Measurements from ENCODE around the gene TAC4. TPM values are rescaled to one million over a fixed set of nuclear protein-coding genes. Genes with fewer than 3 reads are reported as not detected.

Gene TAC4
- total and polyA plus RNA-seq, 9 of the 15 experiments (the other 6 are each of a cell fraction or from before 2014, with no cell fraction given) = 0.17 TPM; not detected in 8

GRCh38 chr17:49798182-49798581 is 49.7 kb downstream of the TAC4 start:
- Histone ChIP-seq H3K4me3 (no peak overlapping the region), H3K36me3 (ENCODE audit: control insufficient read depth, insufficient read depth, low read length) (peaks cover 91% of the 10 kb centered on the region), H3K9ac (ENCODE audit: insufficient read depth in 1 of 2, low read depth in 2 of 2, low read length in 2 of 2) (no peak overlapping the region), H4K20me1 (replicated peaks; ENCODE audit: control insufficient read depth, insufficient read depth, low read length) (no peaks in the 10 kb centered on the region), H3K9me1 (ENCODE audit: control insufficient read depth, insufficient read depth, low read length) (no peaks in the 10 kb centered on the region), H3K79me2 (ENCODE audit: control insufficient read depth, insufficient read depth, low read length) (peaks cover 56% of the 10 kb centered on the region), H3K27me3 (ENCODE audit: control insufficient read depth in 2 of 2, insufficient read depth in 2 of 2, low read length in 2 of 2) (no peaks in the 10 kb centered on the region), H3K27ac (ENCODE audit: extremely low read depth, low read depth, low read length) (no peak overlapping the region), H3K9me3 (replicated peaks; ENCODE audit: control insufficient read depth, insufficient read depth, low read depth, low read length) (no peaks in the 10 kb centered on the region), H3K4me2 (ENCODE audit: insufficient read depth, low read length) (no peak overlapping the region), H2AFZ (ENCODE audit: low read depth, low read length) (no peak overlapping the region), H3K4me1 (replicated peaks in 1 of 2; ENCODE audit: control insufficient read depth in 2 of 2, insufficient read depth in 2 of 2, low read length in 2 of 2) (no peaks in the 10 kb centered on the region)
- in situ Hi-C loops (cut with MboI) (no loop called here), intact Hi-C loops (cut with micrococcal nuclease) (no loop called here)
- no peak for TF ChIP-seq TAF9B (IDR thresholded peaks at IDR 0.05; ENCODE audit: partially characterized antibody)
- TF ChIP-seq ZNF780A (CRISPR knock-in tag; IDR thresholded peaks at IDR 0.05) = no peak
- no peak for TF ChIP-seq CBFB (CRISPR knock-in tag; IDR thresholded peaks at IDR 0.05)
- TF ChIP-seq, protein P1, sequence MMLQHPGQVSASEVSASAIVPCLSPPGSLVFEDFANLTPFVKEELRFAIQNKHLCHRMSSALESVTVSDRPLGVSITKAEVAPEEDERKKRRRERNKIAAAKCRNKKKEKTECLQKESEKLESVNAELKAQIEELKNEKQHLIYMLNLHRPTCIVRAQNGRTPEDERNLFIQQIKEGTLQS (IDR thresholded peaks at IDR 0.05) = 0 out of 2 replicates have a peak, but pooled peaks have one; percentile 19
- TF ChIP-seq, protein P1 (CRISPR knock-in tag; conservative IDR thresholded peaks at IDR 0.05) = no peak
- no peak for TF ChIP-seq TRIM24 (IDR thresholded peaks at IDR 0.05)
- TF ChIP-seq, protein P2, sequence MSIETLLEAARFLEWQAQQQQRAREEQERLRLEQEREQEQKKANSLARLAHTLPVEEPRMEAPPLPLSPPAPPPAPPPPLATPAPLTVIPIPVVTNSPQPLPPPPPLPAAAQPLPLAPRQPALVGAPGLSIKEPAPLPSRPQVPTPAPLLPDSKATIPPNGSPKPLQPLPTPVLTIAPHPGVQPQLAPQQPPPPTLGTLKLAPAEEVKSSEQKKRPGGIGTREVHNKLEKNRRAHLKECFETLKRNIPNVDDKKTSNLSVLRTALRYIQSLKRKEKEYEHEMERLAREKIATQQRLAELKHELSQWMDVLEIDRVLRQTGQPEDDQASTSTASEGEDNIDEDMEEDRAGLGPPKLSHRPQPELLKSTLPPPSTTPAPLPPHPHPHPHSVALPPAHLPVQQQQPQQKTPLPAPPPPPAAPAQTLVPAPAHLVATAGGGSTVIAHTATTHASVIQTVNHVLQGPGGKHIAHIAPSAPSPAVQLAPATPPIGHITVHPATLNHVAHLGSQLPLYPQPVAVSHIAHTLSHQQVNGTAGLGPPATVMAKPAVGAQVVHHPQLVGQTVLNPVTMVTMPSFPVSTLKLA (conservative IDR thresholded peaks at IDR 0.05) = no peak
- TF ChIP-seq, protein P3, sequence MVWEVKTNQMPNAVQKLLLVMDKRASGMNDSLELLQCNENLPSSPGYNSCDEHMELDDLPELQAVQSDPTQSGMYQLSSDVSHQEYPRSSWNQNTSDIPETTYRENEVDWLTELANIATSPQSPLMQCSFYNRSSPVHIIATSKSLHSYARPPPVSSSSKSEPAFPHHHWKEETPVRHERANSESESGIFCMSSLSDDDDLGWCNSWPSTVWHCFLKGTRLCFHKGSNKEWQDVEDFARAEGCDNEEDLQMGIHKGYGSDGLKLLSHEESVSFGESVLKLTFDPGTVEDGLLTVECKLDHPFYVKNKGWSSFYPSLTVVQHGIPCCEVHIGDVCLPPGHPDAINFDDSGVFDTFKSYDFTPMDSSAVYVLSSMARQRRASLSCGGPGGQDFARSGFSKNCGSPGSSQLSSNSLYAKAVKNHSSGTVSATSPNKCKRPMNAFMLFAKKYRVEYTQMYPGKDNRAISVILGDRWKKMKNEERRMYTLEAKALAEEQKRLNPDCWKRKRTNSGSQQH (CRISPR knock-in tag; IDR thresholded peaks at IDR 0.05) = no peak
- ATAC-seq = no peak
- CTCF ChIA-PET (ENCODE audit: low intra/inter-chr PET ratio) = no interaction called here
- POLR2A ChIA-PET = interaction anchor here (0.6 to 1.5 kb wide), 3 partner anchors 8 to 200 kb away, joined by 3 to 8 read pairs (median 4); no protein-coding TSS in a partner anchor
- WGBS (ENCODE audit: insufficient coverage, low coverage, missing lambda C conversion rate) = 90% methylated on average over 8 of the region's 8 CpGs
- DNase-seq (ENCODE audit: extremely low read depth in 1 of 4, low spot score in 3 of 4) = no peak
- no peak for FAIRE-seq
- no TSS peak for BruUV-seq (replicated peaks)

All from K562 (cell line).